ENCODE measurements around the gene SNTB2.
A peak's percentile ranks its signal among the peaks of the same experiment; 100 is the strongest.

The SNTB2 gene

DNA sequence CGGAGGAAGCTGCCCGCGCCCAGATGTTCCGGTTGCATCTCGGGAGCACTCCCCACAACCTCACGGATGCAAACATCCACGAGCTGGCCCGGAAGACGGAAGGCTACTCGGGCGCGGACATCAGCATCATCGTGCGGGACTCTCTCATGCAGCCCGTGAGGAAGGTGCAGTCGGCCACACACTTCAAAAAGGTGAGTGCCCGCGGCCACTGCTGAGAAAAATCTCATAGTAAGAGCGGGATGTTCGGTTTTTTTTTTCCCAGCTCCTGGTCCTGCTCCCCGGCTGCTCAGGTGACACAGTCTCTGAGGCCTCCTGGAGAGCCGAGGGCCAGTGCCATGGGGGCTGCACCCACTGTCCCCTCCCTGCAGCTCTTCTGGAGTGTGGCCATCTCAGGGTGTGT is 134.1 kb downstream of the SNTB2 start:
- no peak for DNase-seq

DNA sequence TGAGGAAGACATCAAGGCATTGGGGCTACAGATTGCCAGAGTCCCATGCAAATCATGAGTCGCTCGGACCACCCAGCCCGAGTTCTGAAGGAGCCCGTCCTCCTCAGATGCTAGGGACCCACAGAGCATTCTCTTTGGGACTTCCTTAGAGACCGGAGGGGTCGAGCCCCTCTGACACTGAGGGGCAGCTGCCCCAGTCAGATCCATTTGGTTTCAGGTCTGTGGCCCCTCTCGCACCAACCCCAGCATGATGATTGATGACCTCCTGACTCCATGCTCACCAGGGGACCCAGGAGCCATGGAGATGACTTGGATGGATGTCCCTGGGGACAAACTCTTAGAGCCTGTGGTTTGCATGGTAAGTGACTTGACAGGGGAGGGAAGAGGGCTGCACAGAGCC is 135.4 kb downstream of the SNTB2 start:
- no peak for DNase-seq

DNA sequence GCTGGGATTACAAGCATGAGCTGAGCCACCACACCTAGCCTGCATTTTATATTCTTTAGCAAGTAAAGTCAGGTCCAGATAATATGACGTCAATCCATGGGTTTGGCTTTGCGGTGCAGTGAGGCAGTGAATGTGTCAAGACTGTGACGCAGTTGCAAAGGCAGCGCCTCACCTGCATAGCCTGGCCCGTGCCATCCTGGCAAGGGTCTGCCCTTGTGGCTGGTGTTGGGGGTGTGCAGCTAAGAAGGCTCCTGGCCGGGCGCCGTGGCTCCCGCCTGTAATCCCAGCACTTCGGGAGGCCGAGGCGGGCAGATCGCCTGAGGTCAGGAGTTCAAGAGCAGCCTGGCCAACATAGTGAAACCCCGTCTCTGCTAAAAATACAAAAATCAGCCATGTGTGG is 136.5 kb downstream of the SNTB2 start:
- no peak for DNase-seq

DNA sequence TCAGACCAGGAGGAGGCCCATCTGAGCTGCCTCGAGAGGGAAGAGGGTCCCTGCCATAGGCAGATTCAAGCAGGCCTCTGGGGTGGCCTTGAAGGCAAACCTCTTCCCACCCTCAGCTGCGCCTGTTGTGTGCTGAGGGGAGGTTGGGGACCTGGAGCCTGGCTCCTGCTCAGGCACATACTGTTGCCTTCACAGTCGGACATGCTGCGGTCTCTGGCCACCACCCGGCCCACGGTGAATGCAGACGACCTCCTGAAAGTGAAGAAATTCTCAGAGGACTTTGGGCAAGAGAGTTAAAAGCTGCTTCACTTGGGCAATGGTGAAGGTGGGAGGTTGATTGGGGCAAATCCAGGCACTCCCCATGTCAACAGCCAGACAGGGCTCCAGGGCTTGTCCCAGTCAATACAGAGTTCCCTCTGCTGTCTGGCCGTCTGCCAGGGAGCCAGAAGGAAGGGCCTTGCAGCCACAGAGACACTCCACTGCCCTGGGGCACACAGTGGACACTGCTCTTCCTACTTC is 137.1 kb downstream of the SNTB2 start:
- DNase-seq, result peak; percentile 25

DNA sequence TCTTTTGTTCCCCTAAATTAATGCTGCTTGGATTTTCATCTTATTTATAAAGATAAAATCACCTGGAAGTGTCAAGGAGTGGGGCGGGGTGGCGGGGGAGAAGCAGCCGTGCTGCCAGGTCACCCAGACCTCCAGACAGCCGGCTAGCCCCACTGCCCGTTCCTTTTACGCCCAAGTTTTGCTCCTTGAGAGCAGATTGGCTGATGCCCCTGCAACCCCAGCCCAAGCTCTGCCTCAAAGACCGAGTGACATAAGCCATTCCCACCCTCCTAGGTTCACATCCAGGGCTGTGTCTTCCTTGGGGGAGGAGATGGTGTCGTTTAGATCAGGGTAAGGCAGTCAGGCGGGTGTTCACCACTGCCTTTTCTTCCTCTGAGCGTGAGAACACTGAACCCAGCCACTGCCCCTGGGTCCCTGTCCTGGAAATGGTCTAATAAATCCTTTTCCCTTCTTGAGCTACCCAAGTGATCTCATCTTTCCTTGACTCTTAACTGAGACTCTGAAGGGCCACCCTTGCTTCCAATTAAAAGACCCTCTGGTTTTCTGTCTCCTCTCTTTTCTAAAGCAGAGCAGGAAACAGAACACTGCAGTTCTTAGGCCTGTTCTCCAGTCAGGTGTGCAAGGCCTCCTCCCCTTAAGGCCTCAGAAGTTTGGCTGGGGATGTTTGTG is 137.8 kb downstream of the SNTB2 start:
- DNase-seq, result no peak

- DNase-seq, result no peak
These were observed 138.8 kb downstream of the SNTB2 start for GRCh38 chr16:69325784-69326171.

DNA sequence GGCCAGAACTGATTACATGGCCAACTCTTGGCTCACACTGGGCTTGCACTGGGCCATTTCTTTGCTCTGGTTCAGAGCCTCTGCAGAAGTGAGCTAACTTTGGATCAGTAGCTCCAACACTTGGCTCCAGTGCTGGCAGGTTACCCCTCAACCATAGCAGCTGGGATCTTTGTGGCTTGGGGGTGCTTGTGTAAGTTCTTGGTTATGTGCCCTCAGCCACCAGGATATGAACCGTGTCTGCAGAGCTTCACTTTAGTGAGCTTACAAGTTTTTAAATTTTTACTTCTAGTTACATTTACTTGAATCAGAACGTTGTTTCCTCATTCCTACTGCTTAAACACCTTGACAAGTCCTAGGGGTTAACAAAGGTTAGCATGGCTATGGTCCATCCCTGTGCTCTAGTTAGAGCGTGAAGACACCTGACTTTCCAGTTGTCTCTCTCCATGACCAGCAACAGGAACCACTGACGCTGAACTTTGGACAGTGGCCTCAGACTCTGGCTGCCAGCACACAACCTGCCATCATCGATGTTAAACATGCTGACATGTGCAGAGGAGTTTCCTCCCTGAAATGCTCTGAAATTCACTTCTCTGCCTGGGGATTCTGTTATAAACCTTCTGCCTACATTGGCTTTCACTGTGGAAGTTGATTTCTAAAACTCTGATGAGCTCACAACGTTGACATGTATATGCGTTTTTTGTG is 139.4 kb downstream of the SNTB2 start:
- DNase-seq, result no peak

DNA sequence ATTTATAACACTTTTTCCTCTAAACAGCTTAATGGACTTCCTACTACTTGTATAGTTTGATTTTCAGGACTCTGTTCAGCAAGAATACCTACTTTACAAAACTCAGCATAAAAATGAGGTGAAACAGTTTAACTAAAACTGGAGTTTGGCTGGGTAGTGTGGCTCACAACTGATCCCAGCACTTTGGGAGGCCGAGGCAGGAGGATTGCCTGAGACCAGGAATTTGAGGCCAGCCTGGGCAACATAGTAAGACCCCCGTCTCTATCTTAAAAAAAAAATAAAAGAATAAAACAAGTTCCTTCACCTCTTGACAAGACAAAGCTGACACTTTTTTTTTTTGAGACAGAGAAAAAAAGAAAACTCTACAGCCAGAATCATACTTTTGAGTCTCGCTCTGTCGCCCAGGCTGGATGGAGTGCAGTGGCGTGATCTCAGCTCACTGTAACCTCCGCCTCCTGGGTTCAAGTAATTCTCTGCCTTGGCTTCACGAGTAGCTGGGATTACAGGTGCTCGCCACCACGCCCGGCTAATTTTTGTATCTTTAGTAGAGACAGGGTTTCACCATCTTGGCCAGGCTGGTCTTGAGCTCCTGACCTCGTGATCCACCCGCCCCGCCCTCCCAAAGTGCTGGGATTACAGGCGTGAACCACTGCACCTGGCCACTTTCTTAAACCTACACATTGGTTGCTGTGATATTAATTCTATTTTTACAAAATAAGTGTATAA is 140.8 kb downstream of the SNTB2 start:
- DNase-seq, result no peak

DNA sequence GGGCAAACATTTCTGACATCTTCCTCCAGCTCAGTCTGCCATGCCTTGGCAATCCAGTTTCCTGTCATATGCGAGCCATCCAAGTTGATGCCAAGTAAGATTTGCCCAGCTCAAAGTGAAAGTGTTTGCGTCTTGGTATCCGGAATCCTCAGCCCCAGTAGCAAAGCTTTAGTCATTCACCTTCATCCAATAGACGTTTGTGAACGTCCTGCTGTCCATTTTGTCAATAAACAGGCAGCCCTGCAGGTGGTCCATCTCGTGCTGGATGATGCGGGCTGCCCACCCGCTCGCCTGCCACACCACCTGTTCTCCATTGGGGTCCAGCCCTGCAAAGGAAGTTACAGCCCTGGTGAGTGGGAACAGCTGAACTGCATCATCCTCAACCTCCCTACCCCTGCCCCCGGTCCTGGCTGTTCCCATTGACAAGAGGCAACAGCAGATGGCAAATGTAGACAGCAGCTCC is 141.9 kb downstream of the SNTB2 start:
- DNase-seq, result no peak

DNA sequence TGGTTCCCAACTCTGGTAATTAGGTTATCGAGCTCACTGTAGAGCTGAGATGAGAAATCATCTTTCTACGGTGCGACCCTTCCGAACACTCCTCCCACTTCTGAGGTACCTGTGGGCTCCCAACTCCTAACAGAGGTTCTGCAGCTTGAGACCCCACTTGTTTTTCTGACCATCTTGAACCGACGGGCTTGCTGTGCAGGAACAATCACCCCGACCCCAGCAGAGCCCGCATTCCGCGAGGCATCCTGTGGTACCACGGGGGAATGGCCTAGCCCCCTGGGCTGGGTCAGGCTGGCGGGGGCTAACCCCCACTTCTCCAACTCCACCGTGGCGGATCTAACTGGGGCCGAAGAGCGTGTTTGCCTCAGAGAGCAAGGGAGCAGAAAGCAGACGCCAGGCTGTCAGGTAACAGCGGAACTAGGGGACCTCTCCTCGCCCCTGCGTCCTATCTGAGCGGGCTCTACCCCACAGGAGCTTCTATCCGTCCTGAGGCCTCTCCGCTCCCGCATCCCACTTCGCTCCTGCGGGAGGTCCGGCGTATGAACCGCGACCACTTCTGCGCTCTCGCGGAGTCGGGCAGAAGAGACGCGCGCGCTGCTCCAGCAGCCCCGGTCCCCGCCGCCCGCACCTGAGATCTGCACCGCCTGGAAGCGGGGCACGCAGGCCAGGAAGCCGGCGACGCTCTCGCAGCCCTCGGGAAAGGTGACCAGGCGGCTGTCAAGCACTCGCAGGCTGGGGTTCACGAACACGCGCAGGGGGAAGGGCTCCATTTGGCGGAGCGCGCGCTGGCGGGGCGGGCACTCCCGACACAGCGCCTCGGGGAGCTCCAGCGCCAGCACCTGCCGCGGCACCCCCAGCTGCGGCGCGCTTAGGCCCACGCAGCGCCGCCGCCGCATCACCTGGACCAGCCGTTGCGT is 142.7 kb downstream of the SNTB2 start:
- DNase-seq, result peak; percentile 56

- peak; percentile 97 for DNase-seq
These were observed 143.5 kb downstream of the SNTB2 start, which contains the start of gene PDF for GRCh38 chr16:69330286-69331109. Gene PDF (minus strand): TSS chr16:69330588. CDS start chr16:69330570, 18 bp downstream.

DNA sequence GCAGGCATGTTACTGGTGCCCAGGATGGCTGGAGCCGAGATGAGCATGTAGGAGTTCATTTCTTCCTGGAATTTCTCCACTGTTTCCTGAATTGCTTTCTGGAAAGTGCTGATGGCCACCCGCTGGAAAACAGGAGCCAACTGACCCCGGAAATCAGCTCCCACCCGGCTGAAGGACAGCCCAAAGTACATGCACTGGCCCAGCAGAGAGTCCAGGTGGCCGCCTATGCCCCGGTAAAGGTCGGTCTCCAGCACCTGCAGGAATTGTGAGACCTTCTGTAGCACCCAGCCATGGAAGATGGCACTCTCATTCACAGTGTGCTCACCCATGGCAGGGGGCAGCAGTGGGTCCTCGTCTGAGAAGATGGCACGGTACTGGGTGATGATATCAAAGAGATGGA is 147.7 kb downstream of the SNTB2 start:
- DNase-seq, result no peak

DNA sequence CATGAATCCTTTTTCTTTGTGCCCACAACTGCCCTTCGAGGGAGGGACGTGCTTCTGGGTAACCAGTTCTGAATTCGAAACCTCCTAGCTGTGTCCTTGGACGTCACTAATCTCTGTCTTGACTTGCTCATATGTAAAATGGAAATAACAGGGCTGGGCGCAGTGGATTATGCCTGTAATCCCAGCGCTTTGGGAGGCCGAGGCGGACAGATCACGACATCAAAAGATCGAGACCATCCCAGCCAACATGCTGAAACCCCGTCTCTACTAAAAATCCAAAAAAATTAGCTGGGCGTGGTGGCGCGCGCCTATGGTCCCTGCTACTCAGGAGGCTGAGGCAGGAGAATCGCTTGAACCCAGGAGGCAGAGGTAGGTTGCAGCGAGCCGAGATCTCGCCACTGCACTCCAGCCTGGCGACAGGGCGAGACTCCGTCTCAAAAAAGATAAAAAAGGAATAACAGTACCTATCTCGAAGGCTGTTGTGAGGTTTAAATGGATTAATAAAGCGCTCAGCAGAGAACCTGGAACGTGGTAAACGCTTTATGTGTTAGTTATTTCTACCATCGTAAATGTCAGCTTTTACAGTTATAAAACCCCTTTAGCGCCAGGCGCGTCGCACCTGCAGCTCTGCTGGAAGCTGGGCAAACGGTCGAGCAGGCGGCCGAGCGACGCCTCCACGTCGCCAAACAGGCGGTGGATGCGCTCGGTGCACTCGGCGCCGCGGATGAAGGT is 151.8 kb downstream of the SNTB2 start:
- DNase-seq, result peak; percentile 22

GRCh38 chr16:69339289-69340094 is 152.5 kb downstream of the SNTB2 start, which contains the start of the genes COG8 and NIP7:
Gene COG8 (minus strand): TSS chr16:69339564. CDS start chr16:69339552, 12 bp downstream.
Gene NIP7 (plus strand): TSS chr16:69339772. CDS start chr16:69339830, 58 bp downstream.
- DNase-seq, result peak; percentile 100

DNA sequence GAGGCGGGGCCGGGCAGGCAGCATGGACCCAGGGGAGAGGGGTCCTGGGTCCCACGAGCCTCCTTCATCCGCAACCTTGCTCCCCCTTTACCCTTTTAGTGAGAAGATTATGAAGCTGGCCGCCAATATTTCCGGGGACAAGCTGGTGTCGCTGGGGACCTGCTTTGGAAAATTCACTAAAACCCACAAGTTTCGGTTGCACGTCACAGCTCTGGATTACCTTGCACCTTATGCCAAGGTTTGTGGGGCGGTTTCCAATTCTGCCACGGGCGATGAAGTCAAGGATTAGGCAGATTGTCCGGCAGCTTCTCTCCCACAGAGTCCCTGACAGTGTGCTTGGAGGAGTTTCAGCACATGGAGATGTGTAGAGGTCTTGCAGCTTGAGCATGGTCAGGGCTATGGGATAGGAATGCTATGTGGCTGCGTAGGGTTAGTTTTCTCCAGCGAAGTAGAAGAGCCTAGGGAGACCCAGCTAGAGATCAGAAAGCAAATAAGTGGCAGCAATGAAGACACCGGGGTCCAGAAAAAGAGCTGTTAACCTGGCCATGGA is 153.2 kb downstream of the SNTB2 start:
- DNase-seq, result no peak

- DNase-seq, result no peak
These were observed 157.2 kb downstream of the SNTB2 start for GRCh38 chr16:69344171-69344570.

GRCh38 chr16:69345923-69346322 is 159.0 kb downstream of the SNTB2 start:
- DNase-seq, result peak; percentile 58

GRCh38 chr16:69346683-69347082 is 159.7 kb downstream of the SNTB2 start:
- DNase-seq, result no peak

- peak; percentile 25 for DNase-seq
These were observed 161.3 kb downstream of the SNTB2 start for GRCh38 chr16:69348222-69348621.

Measured in hematopoietic multipotent progenitor cell treated with erythropoietin and hydrocortisone succinate and interleukin-3 and kit ligand, for 4 days (in vitro differentiated cells).